ENCODE results near the gene MIGA1.
"Not testable (repeated sequence)": the region's sequence is repeated elsewhere in the genome, so short reads cannot be mapped to it uniquely, and the experiment has no call there.

Gene MIGA1

GRCh38 chr1:77779529-77780281 is at the start of gene MIGA1:
MIGA1 (plus strand) TSS chr1:77779649; CDS start chr1:77783253, 3,604 bp downstream.
- in situ Hi-C loops (cut with HindIII; ENCODE audit: low pct_unique_long_range_greater_than_20kb, low sequenced_read_pairs), result no loop called here
- no peak for TF ChIP-seq JUND (IDR thresholded peaks at IDR 0.05; ENCODE audit: low read depth)
- DNase-seq (ENCODE audit: low read depth in 1 of 2, low spot score in 1 of 2), result peak; percentile 54 to 90

- DNase-seq (ENCODE audit: low read depth in 1 of 2, low spot score in 1 of 2), result no peak
- in situ Hi-C loops (cut with HindIII; ENCODE audit: low pct_unique_long_range_greater_than_20kb, low sequenced_read_pairs), result no loop called here
- TF ChIP-seq JUND (IDR thresholded peaks at IDR 0.05; ENCODE audit: low read depth), result no peak
Observed at GRCh38 chr1:77732090-77732489, 47.4 kb upstream of the MIGA1 start.

GRCh38 chr1:77739235-77739634 is 40.2 kb upstream of the MIGA1 start:
- DNase-seq (ENCODE audit: low read depth in 1 of 2, low spot score in 1 of 2), result no peak
- TF ChIP-seq JUND (IDR thresholded peaks at IDR 0.05; ENCODE audit: low read depth), result no peak
- in situ Hi-C loops (cut with HindIII; ENCODE audit: low pct_unique_long_range_greater_than_20kb, low sequenced_read_pairs), result no loop called here

- DNase-seq (ENCODE audit: low read depth in 1 of 2, low spot score in 1 of 2), result no peak
- TF ChIP-seq JUND (IDR thresholded peaks at IDR 0.05; ENCODE audit: low read depth), result no peak
- in situ Hi-C loops (cut with HindIII; ENCODE audit: low pct_unique_long_range_greater_than_20kb, low sequenced_read_pairs), result no loop called here
Observed at GRCh38 chr1:77741316-77741715, 38.1 kb upstream of the MIGA1 start.

GRCh38 chr1:77742011-77742555 is 37.4 kb upstream of the MIGA1 start:
- in situ Hi-C loops (cut with HindIII; ENCODE audit: low pct_unique_long_range_greater_than_20kb, low sequenced_read_pairs), result no loop called here
- TF ChIP-seq JUND (IDR thresholded peaks at IDR 0.05; ENCODE audit: low read depth), result no peak

GRCh38 chr1:77744576-77744975 is 34.9 kb upstream of the MIGA1 start:
- DNase-seq (ENCODE audit: low read depth in 1 of 2, low spot score in 1 of 2), result peak in 1 of 2 experiments; percentile 39
- in situ Hi-C loops (cut with HindIII; ENCODE audit: low pct_unique_long_range_greater_than_20kb, low sequenced_read_pairs), result no loop called here
- no peak for TF ChIP-seq JUND (IDR thresholded peaks at IDR 0.05; ENCODE audit: low read depth)

More at GRCh38 chr1:77742011-77742555, 37.4 kb upstream of the MIGA1 start:
- no peak for DNase-seq (ENCODE audit: low read depth in 1 of 2, low spot score in 1 of 2)

- in situ Hi-C loops (cut with HindIII; ENCODE audit: low pct_unique_long_range_greater_than_20kb, low sequenced_read_pairs); DNase-seq (ENCODE audit: low read depth in 1 of 2, low spot score in 1 of 2): not testable (repeated sequence)
Observed at GRCh38 chr1:77749489-77749888, 30.0 kb upstream of the MIGA1 start.

- TF ChIP-seq JUND (IDR thresholded peaks at IDR 0.05; ENCODE audit: low read depth), result no peak
- in situ Hi-C loops (cut with HindIII; ENCODE audit: low pct_unique_long_range_greater_than_20kb, low sequenced_read_pairs), result no loop called here
- peak in 1 of 2 experiments; percentile 3 for DNase-seq (ENCODE audit: low read depth in 1 of 2, low spot score in 1 of 2)
Observed at GRCh38 chr1:77756052-77756754, 23.2 kb upstream of the MIGA1 start.

GRCh38 chr1:77757066-77757584 is 22.3 kb upstream of the MIGA1 start:
- no peak for TF ChIP-seq JUND (IDR thresholded peaks at IDR 0.05; ENCODE audit: low read depth)
- no peak for DNase-seq (ENCODE audit: low read depth in 1 of 2, low spot score in 1 of 2)
- in situ Hi-C loops (cut with HindIII; ENCODE audit: low pct_unique_long_range_greater_than_20kb, low sequenced_read_pairs), result no loop called here

- DNase-seq (ENCODE audit: low read depth in 1 of 2, low spot score in 1 of 2), result no peak
- in situ Hi-C loops (cut with HindIII; ENCODE audit: low pct_unique_long_range_greater_than_20kb, low sequenced_read_pairs), result no loop called here
- no peak for TF ChIP-seq JUND (IDR thresholded peaks at IDR 0.05; ENCODE audit: low read depth)
Observed at GRCh38 chr1:77757603-77758002, 21.8 kb upstream of the MIGA1 start.

GRCh38 chr1:77759071-77760028 is 20.1 kb upstream of the MIGA1 start, which contains the start of gene USP33:
USP33 (minus strand) TSS chr1:77759852; CDS start chr1:77741697, 18,155 bp downstream.
- DNase-seq (ENCODE audit: low read depth in 1 of 2, low spot score in 1 of 2), result peak; percentile 44 to 79
- no peak for TF ChIP-seq JUND (IDR thresholded peaks at IDR 0.05; ENCODE audit: low read depth)
- in situ Hi-C loops (cut with HindIII; ENCODE audit: low pct_unique_long_range_greater_than_20kb, low sequenced_read_pairs), result no loop called here

- in situ Hi-C loops (cut with HindIII; ENCODE audit: low pct_unique_long_range_greater_than_20kb, low sequenced_read_pairs), result no loop called here
- DNase-seq (ENCODE audit: low read depth in 1 of 2, low spot score in 1 of 2), result no peak
- TF ChIP-seq JUND (IDR thresholded peaks at IDR 0.05; ENCODE audit: low read depth), result no peak
Observed at GRCh38 chr1:77762072-77762476, 17.4 kb upstream of the MIGA1 start.

All from T47D (cell line).